H1 (cell line): ENCODE data around the gene TMC3. TPM values are rescaled to one million over a fixed set of nuclear protein-coding genes. Genes with fewer than 3 reads are reported as not detected.

ENCODE experiments used
- CTCF ChIA-PET: fragments of 300-600 bp; sonication (Branson Sonifier 250); formaldehyde crosslinking; loops from one replicate; lab custom pipeline; 2021; ENCODE audit not compliant: partially characterized antibody; lab: Charles Lee
- POLR2A ChIA-PET: fragments of 300-600 bp; sonication (Branson Sonifier 250); formaldehyde crosslinking; loops from one replicate; lab custom pipeline; 2021; ENCODE audit warnings: inconsistent platforms; ENCODE audit not compliant: partially characterized antibody; lab: Charles Lee
- DNase-seq, 2 experiments: peaks; one replicate each; pipeline versions ENCODE4 v3.0.0 to v3.0.0-alpha.2; 2010 to 2022; ENCODE audit warnings: low spot score in 2 of 2, low read depth in 1 of 2, mixed read lengths in 1 of 2
- FAIRE-seq: peaks from 2 replicates; lab custom pipeline; 2011; peaks lifted over from hg19 to GRCh38; lab: Jason Lieb, UNC
- H2AFZ ChIP-seq: 2 replicates; pipeline ENCODE4 v1.8.1; 2012; ENCODE audit warnings: low read length, inconsistent platforms
- H2AK5ac ChIP-seq: 2 replicates; pipeline ENCODE4 v1.6.1; 2013; ENCODE audit warnings: low read depth, low read length
- H2BK120ac ChIP-seq: replicated peaks from 2 replicates; pipeline ENCODE3; 2013; ENCODE audit warnings: low read depth, low read length, inconsistent platforms
- H2BK12ac ChIP-seq: 2 replicates; pipeline ENCODE4 v1.6.1; 2013; ENCODE audit warnings: low read depth, low read length
- H2BK15ac ChIP-seq: 2 replicates; pipeline ENCODE4 v1.6.1; 2013; ENCODE audit warnings: low read length
- H2BK20ac ChIP-seq: 2 replicates; pipeline ENCODE4 v1.6.1; 2013; ENCODE audit warnings: low read length
- H2BK5ac ChIP-seq: 2 replicates; pipeline ENCODE4 v1.6.1; 2013; ENCODE audit warnings: low read depth, low read length
- H3K14ac ChIP-seq: 2 replicates; pipeline ENCODE4 v1.6.1; 2013; ENCODE audit warnings: inconsistent platforms; ENCODE audit not compliant: insufficient read length
- H3K18ac ChIP-seq: 2 replicates; pipeline ENCODE4 v1.6.1; 2013; ENCODE audit warnings: low read length; ENCODE audit errors: extremely low read depth
- H3K23ac ChIP-seq: 2 replicates; pipeline ENCODE4 v1.6.1; 2013; ENCODE audit warnings: inconsistent platforms; ENCODE audit not compliant: insufficient read length
- H3K23me2 ChIP-seq: 2 replicates; pipeline ENCODE4 v1.6.1; 2013; ENCODE audit warnings: low read depth, low read length
- H3K27ac ChIP-seq: 2 replicates; pipeline ENCODE4 v1.6.1; 2011; ENCODE audit warnings: low read depth, low read length, inconsistent platforms
- H3K27me3 ChIP-seq, 4 experiments: replicated peaks in 1 of 4; 1 replicate in 1 of 4; 2 replicates in 3 of 4; pipeline versions ENCODE4 v1.6.1 to v1.8.1; 2011 to 2013; ENCODE audit warnings: low read length in 3 of 4, mild to moderate bottlenecking in 3 of 4, inconsistent platforms in 2 of 4, mixed read lengths in 2 of 4, moderate library complexity in 1 of 4; ENCODE audit not compliant: control insufficient read depth in 3 of 4, insufficient read depth in 3 of 4; ENCODE audit errors: extremely low read depth in 1 of 4
- H3K36me3 ChIP-seq, 4 experiments: 2 replicates each; pipeline versions ENCODE4 v1.6.1 to v1.8.1; 2011 to 2013; ENCODE audit warnings: mild to moderate bottlenecking in 4 of 4, low read length in 3 of 4, moderate library complexity in 2 of 4, control low read depth in 1 of 4, inconsistent platforms in 1 of 4; ENCODE audit not compliant: insufficient read depth in 4 of 4, control insufficient read depth in 2 of 4
- H3K4ac ChIP-seq: replicated peaks from 2 replicates; pipeline ENCODE3; 2013; ENCODE audit warnings: low read length, low read depth, mixed read lengths, inconsistent platforms; ENCODE audit not compliant: insufficient read length
- H3K4me1 ChIP-seq, 4 experiments: replicated peaks in 1 of 4; 1 replicate in 1 of 4; 2 replicates in 3 of 4; pipeline versions ENCODE4 v1.6.1 to v1.8.1; 2011 to 2013; ENCODE audit warnings: low read length in 3 of 4, inconsistent platforms in 2 of 4, mixed read lengths in 1 of 4; ENCODE audit not compliant: insufficient read depth in 4 of 4, control insufficient read depth in 3 of 4
- H3K4me2 ChIP-seq, 2 experiments: 2 replicates each; pipeline versions ENCODE4 v1.6.1 to v1.8.1; 2011 to 2013; ENCODE audit warnings: low read depth in 2 of 2, low read length in 2 of 2, control low read depth in 1 of 2, inconsistent platforms in 1 of 2, mild to moderate bottlenecking in 1 of 2; ENCODE audit not compliant: insufficient read depth in 1 of 2
- H3K4me3 ChIP-seq, 4 experiments: fragments of 200-600, 300-600 bp in 1 of 4; sonication (generic), shearing (Covaris generic), sonication (Bioruptor Twin) in 1 of 4; 2 replicates each; pipeline versions ENCODE4 v1.5.1 to v1.8.1; 2011 to 2016; ENCODE audit warnings: low read length in 4 of 4, low read depth in 3 of 4, control low read depth in 2 of 4, inconsistent platforms in 2 of 4, mild to moderate bottlenecking in 2 of 4, mixed read lengths in 1 of 4, moderate library complexity in 1 of 4; ENCODE audit not compliant: insufficient read depth in 2 of 4; ENCODE audit errors: extremely low read depth in 1 of 4
- H3K56ac ChIP-seq: replicated peaks from 2 replicates; pipeline ENCODE3; 2013; ENCODE audit warnings: low read depth, mild to moderate bottlenecking, mixed read lengths, low read length, inconsistent platforms; ENCODE audit not compliant: insufficient read length
- H3K79me1 ChIP-seq: 2 replicates; pipeline ENCODE4 v1.6.1; 2013; ENCODE audit warnings: low read depth, low read length, control low read depth
- H3K79me2 ChIP-seq, 2 experiments: 2 replicates each; pipeline versions ENCODE4 v1.6.1 to v1.8.1; 2012 to 2013; ENCODE audit warnings: low read length in 2 of 2, mild to moderate bottlenecking in 2 of 2, inconsistent platforms in 1 of 2; ENCODE audit not compliant: insufficient read depth in 2 of 2, control insufficient read depth in 1 of 2
- H3K9ac ChIP-seq, 4 experiments: replicated peaks in 1 of 4; 1 replicate in 1 of 4; 2 replicates in 3 of 4; pipeline versions ENCODE4 v1.6.1 to v1.8.1; 2011 to 2013; ENCODE audit warnings: low read depth in 3 of 4, low read length in 3 of 4, control low read depth in 2 of 4, mild to moderate bottlenecking in 2 of 4, moderate library complexity in 2 of 4, inconsistent platforms in 1 of 4; ENCODE audit errors: extremely low read depth in 1 of 4
- H3K9me3 ChIP-seq, 2 experiments: 2 replicates each; pipeline versions ENCODE4 v1.6.1 to v1.8.1; 2012 to 2013; ENCODE audit warnings: mild to moderate bottlenecking in 2 of 2, moderate library complexity in 2 of 2, control low read depth in 1 of 2, inconsistent platforms in 1 of 2, low read depth in 1 of 2, low read length in 1 of 2, mixed read lengths in 1 of 2; ENCODE audit not compliant: insufficient read depth in 2 of 2
- H4K20me1 ChIP-seq, 2 experiments: replicated peaks in 1 of 2; 2 replicates each; pipeline versions ENCODE3 to v1.8.1; 2011 to 2013; ENCODE audit warnings: inconsistent platforms in 2 of 2, low read length in 2 of 2, mild to moderate bottlenecking in 1 of 2; ENCODE audit not compliant: insufficient read depth in 2 of 2, control insufficient read depth in 1 of 2
- H4K5ac ChIP-seq: 2 replicates; pipeline ENCODE4 v1.6.1; 2013; ENCODE audit warnings: low read length, low read depth, mixed read lengths, inconsistent platforms; ENCODE audit not compliant: insufficient read length
- H4K8ac ChIP-seq: 2 replicates; pipeline ENCODE4 v1.8.0; 2013; ENCODE audit warnings: mild to moderate bottlenecking, moderate library complexity, low read length, inconsistent platforms; ENCODE audit not compliant: insufficient read depth; ENCODE audit errors: extremely low read depth
- H4K91ac ChIP-seq: replicated peaks from 2 replicates; pipeline ENCODE3; 2013; ENCODE audit warnings: low read length, mixed read lengths, inconsistent platforms; ENCODE audit not compliant: insufficient read length
- CBX5 ChIP-seq: fragments of 300-800, 300-1000 bp; sonication (generic); IDR thresholded peaks from 2 replicates; pipeline ENCODE4 v1.7.1; 2016; ENCODE audit warnings: antibody characterized with exemption, low read length, low read depth
- CBX8 ChIP-seq: fragments of 300-800, 300-1000 bp; sonication (generic); IDR thresholded peaks from 2 replicates; pipeline ENCODE4 v1.7.1; 2016; ENCODE audit warnings: low read depth, low read length, borderline replicate concordance
- HDAC6 ChIP-seq: IDR thresholded peaks from one replicate; pipeline ENCODE4 v1.7.1; 2012; ENCODE audit warnings: low read depth, mild to moderate bottlenecking, inconsistent platforms, low read length, moderate library complexity
- KDM4A ChIP-seq: IDR thresholded peaks from one replicate; pipeline ENCODE4 v1.7.1; 2012; ENCODE audit warnings: low read depth, mild to moderate bottlenecking, moderate library complexity, low read length, inconsistent platforms; ENCODE audit not compliant: severe bottlenecking
- KDM5A ChIP-seq: fragments of 200-600 bp; IDR thresholded peaks from 2 replicates; pipeline ENCODE4 v1.7.1; 2012; ENCODE audit warnings: mild to moderate bottlenecking, low read length, inconsistent platforms, mixed read lengths
- SP2 ChIP-seq: IDR thresholded peaks from 2 replicates; pipeline ENCODE4 v1.6.1; 2012; ENCODE audit warnings: mild to moderate bottlenecking, low read length, inconsistent platforms
- SP4 ChIP-seq: IDR thresholded peaks from 2 replicates; pipeline ENCODE4 v1.6.1; 2012; ENCODE audit warnings: low read length, inconsistent platforms
- TBP ChIP-seq: IDR thresholded peaks from 2 replicates; pipeline ENCODE4 v1.6.1; 2011; ENCODE audit warnings: low read depth, low read length, improper control_type of control experiment
- TEAD4 ChIP-seq: IDR thresholded peaks from 2 replicates; pipeline ENCODE4 v1.6.1; 2012; ENCODE audit warnings: low read depth, low read length, inconsistent platforms, mixed read lengths
- WGBS, 2 experiments: shearing (Covaris generic) in 1 of 2; methylation state at CpG; one replicate each; pipeline versions ENCODE4 v1.1.6 to v1.1.7; 2013 to 2015; ENCODE audit warnings: low lambda C conversion rate in 2 of 2, mixed read lengths in 2 of 2, inconsistent platforms in 1 of 2, low coverage in 1 of 2, missing lambda C conversion rate in 1 of 2; ENCODE audit not compliant: insufficient replicate concordance in 2 of 2, insufficient coverage in 1 of 2, insufficient read length in 1 of 2; ENCODE audit errors: extremely low coverage in 1 of 2, missing lambda C conversion rate in 1 of 2; 5-methylcytosine and 5-hydroxymethylcytosine counted together
- polyA plus RNA-seq, 7 experiments: library from polyadenylated mRNA; depleted of rRNA in 3 of 7; stranded (reverse) in 5 of 7; unstranded in 2 of 7; fragments of >200 nt in 5 of 7; fragments of 200-250 nt in 2 of 7; gene quantifications; 1 replicate in 5 of 7; 2 replicates in 1 of 7; 4 replicates in 1 of 7; pipeline versions ENCODE4 v1.2.1 to v1.2.3, GENCODE V29; 2011 to 2013; ENCODE audit warnings: missing spikeins in 2 of 7, mixed read lengths in 2 of 7
- total RNA-seq: library from RNA; stranded (reverse); fragmentation: NEBNext Ultra II Directional; extraction: Animal tissue kit (Norgen Biotek cat#: 25700); gene quantifications from 2 replicates; pipeline ENCODE4 v1.2.1, GENCODE V29; 2021

The TMC3 gene
- total and polyA plus RNA-seq, 2 of the 8 experiments (the other 6 are each of a cell fraction or from before 2014, with no cell fraction given): not detected

DNA sequence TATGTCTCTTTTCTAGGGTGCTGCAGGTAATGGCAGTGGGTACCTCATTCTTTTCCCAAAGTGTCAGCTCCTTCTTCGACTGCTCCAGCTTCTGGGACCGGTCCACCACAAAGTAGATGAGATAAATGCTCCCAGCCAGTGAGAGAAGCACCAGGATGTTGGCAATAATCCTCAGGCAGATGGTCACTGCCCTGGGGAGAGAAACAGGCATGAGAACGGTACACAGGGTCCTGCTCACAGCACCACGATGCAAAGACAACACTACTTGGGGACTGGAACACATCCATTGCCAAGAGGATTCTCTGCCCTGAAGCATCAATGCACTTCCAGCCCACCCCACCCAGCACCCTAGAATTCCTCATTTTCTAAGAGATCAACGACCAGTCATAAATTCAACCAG, 22.4 kb downstream of the TMC3 start:
- FAIRE-seq (no peak), DNase-seq (no peak)
- CTCF ChIA-PET: interaction anchor here (1.4 to 1.5 kb wide), 2 partner anchors 59 kb away, joined by 3 to 4 read pairs; no protein-coding TSS in a partner anchor

More for the DNA sequence above, 22.4 kb downstream of the TMC3 start:
- no peak overlapping the region for H3K9ac ChIP-seq
- H3K79me2 ChIP-seq: no peaks in the 10 kb centered on the region
- no peak overlapping the region for H3K18ac ChIP-seq
- 82% methylated on average over 5 of the region's 5 CpGs; no CpG with 5 or more reads in 1 of the 2 experiments for WGBS, 2 experiments
- no peak overlapping the region for H2BK20ac ChIP-seq
- H3K23ac ChIP-seq: no peak overlapping the region
- TF ChIP-seq TEAD4 (no peak), SP2 (no peak), CBX8 (no peak), SP4 (no peak), TBP (no peak), HDAC6 (no peak), KDM5A (no peak), KDM4A (no peak), CBX5 (no peak)
- no peak overlapping the region for H3K4me3 ChIP-seq
- H3K27me3 ChIP-seq: no peaks in the 10 kb centered on the region
- H2BK12ac ChIP-seq: no peak overlapping the region
- H3K14ac ChIP-seq: no peak overlapping the region
- H2BK15ac ChIP-seq: no peak overlapping the region
- H3K9me3 ChIP-seq: no peaks in the 10 kb centered on the region
- no peak overlapping the region for H2BK5ac ChIP-seq
- no peak overlapping the region for H3K56ac ChIP-seq
- no peak overlapping the region for H3K27ac ChIP-seq
- no peak overlapping the region for H2AFZ ChIP-seq
- H3K36me3 ChIP-seq: no peaks in the 10 kb centered on the region
- POLR2A ChIA-PET: no interaction called here
- peaks cover 0 to 4% (median 0%) of the 10 kb centered on the region in 4 experiments; a peak in 2 of 7 replicates for H3K4me1 ChIP-seq
- H2AK5ac ChIP-seq: no peak overlapping the region
- H4K20me1 ChIP-seq: no peaks in the 10 kb centered on the region
- no peaks in the 10 kb centered on the region for H3K23me2 ChIP-seq
- H3K79me1 ChIP-seq: no peaks in the 10 kb centered on the region
- no peak overlapping the region for H3K4me2 ChIP-seq
- no peak overlapping the region for H2BK120ac ChIP-seq
- no peak overlapping the region for H4K91ac ChIP-seq
- no peak overlapping the region for H3K4ac ChIP-seq
- H4K5ac ChIP-seq: no peak overlapping the region
- no peak overlapping the region for H4K8ac ChIP-seq
